ENCODE data around the gene UBN1.

Gene UBN1

GRCh38 chr16:4888428-4889135 is 41.3 kb downstream of the UBN1 start:
- TF ChIP-seq RARB (CRISPR knock-in tag; IDR thresholded peaks at IDR 0.05) = no peak
- TF ChIP-seq, protein P1, sequence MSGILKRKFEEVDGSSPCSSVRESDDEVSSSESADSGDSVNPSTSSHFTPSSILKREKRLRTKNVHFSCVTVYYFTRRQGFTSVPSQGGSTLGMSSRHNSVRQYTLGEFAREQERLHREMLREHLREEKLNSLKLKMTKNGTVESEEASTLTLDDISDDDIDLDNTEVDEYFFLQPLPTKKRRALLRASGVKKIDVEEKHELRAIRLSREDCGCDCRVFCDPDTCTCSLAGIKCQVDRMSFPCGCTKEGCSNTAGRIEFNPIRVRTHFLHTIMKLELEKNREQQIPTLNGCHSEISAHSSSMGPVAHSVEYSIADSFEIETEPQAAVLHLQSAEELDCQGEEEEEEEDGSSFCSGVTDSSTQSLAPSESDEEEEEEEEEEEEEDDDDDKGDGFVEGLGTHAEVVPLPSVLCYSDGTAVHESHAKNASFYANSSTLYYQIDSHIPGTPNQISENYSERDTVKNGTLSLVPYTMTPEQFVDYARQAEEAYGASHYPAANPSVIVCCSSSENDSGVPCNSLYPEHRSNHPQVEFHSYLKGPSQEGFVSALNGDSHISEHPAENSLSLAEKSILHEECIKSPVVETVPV (CRISPR knock-in tag; IDR thresholded peaks at IDR 0.05) = no peak
- TF ChIP-seq TSHZ2 (CRISPR knock-in tag; IDR thresholded peaks at IDR 0.05) = no peak
- no peak for ATAC-seq

DNA sequence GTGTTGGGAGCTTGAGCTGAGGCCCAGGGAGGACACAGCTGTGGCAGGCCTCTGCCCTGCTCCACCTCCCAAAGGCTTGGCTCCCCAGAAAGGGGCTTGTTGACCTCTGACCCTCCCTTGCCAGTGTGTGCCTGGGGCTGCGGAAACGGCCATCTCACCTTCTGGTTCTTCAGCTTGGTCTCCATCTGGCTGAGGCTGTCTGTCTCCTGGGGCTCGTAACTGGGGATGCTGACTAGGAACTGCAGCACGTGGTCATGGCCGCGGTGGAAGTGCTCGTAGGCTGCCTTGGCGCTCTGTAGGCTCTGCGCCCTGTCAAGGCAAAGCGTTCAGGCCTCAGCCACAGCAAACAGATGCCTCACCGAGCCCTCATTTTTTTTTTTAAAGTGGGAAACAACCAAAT is 42.7 kb downstream of the UBN1 start:
- no peak for TF ChIP-seq ZNF70 (CRISPR knock-in tag; IDR thresholded peaks at IDR 0.05)
- TF ChIP-seq, protein P2, sequence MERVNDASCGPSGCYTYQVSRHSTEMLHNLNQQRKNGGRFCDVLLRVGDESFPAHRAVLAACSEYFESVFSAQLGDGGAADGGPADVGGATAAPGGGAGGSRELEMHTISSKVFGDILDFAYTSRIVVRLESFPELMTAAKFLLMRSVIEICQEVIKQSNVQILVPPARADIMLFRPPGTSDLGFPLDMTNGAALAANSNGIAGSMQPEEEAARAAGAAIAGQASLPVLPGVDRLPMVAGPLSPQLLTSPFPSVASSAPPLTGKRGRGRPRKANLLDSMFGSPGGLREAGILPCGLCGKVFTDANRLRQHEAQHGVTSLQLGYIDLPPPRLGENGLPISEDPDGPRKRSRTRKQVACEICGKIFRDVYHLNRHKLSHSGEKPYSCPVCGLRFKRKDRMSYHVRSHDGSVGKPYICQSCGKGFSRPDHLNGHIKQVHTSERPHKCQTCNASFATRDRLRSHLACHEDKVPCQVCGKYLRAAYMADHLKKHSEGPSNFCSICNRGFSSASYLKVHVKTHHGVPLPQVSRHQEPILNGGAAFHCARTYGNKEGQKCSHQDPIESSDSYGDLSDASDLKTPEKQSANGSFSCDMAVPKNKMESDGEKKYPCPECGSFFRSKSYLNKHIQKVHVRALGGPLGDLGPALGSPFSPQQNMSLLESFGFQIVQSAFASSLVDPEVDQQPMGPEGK (CRISPR knock-in tag; IDR thresholded peaks at IDR 0.05; ENCODE audit: borderline replicate concordance) = no peak
- TF ChIP-seq BACH2 (CRISPR knock-in tag; IDR thresholded peaks at IDR 0.05; ENCODE audit: borderline replicate concordance) = no peak
- no peak for TF ChIP-seq ESRRG (CRISPR knock-in tag; IDR thresholded peaks at IDR 0.05)
- TF ChIP-seq SNAI2 (CRISPR knock-in tag; IDR thresholded peaks at IDR 0.05) = no peak
- TF ChIP-seq ISL1 (CRISPR knock-in tag; IDR thresholded peaks at IDR 0.05) = no peak
- TF ChIP-seq ZNF565 (CRISPR knock-in tag; conservative IDR thresholded peaks at IDR 0.05; ENCODE audit: low read depth) = no peak
- TF ChIP-seq CSDC2 (CRISPR knock-in tag; IDR thresholded peaks at IDR 0.05) = no peak
- no peak for TF ChIP-seq TOX (CRISPR knock-in tag; IDR thresholded peaks at IDR 0.05; ENCODE audit: borderline replicate concordance)
- TF ChIP-seq RARB (CRISPR knock-in tag; IDR thresholded peaks at IDR 0.05) = no peak
- no peak for TF ChIP-seq ZFP3 (CRISPR knock-in tag; IDR thresholded peaks at IDR 0.05)
- no peak for TF ChIP-seq ZNF8 (CRISPR knock-in tag; IDR thresholded peaks at IDR 0.05)
- TF ChIP-seq, protein P1 (CRISPR knock-in tag; IDR thresholded peaks at IDR 0.05) = no peak
- no peak for ATAC-seq

DNA sequence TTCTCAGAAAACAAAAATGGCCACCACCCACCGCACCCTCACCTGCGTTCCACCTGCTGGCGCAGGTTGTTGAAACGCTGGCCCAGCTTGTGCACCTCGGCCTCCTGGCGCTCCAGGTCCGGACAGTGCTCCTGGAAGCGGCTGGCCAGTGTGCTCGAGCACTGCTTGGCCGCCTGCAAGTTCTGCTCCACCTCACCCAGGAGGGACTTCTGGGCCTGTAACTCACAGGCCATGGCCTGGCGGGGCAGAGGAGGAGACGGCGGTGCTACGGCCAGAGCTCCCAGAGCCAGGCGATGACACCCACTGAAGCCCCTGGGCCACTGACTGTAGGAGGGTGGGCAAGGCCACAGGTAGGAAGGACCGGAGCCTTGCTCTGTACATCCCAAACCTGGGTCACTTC is 43.4 kb downstream of the UBN1 start:
- no peak for ATAC-seq
- TF ChIP-seq POU6F1 (CRISPR knock-in tag; IDR thresholded peaks at IDR 0.05; ENCODE audit: borderline replicate concordance, low read depth) = no peak
- no peak for TF ChIP-seq TSHZ2 (CRISPR knock-in tag; IDR thresholded peaks at IDR 0.05)
- TF ChIP-seq BACH2 (CRISPR knock-in tag; IDR thresholded peaks at IDR 0.05; ENCODE audit: borderline replicate concordance) = no peak
- no peak for TF ChIP-seq CSDC2 (CRISPR knock-in tag; IDR thresholded peaks at IDR 0.05)
- TF ChIP-seq OSR1 (CRISPR knock-in tag; IDR thresholded peaks at IDR 0.05) = no peak
- no peak for TF ChIP-seq ZFP30 (CRISPR knock-in tag; IDR thresholded peaks at IDR 0.05)
- TF ChIP-seq GLIS3 (CRISPR knock-in tag; IDR thresholded peaks at IDR 0.05) = no peak
- no peak for TF ChIP-seq ZNF8 (CRISPR knock-in tag; IDR thresholded peaks at IDR 0.05)
- TF ChIP-seq ESRRG (CRISPR knock-in tag; IDR thresholded peaks at IDR 0.05) = no peak
- TF ChIP-seq TCF4 (CRISPR knock-in tag; IDR thresholded peaks at IDR 0.05; ENCODE audit: borderline replicate concordance) = no peak
- TF ChIP-seq, protein P2 (CRISPR knock-in tag; IDR thresholded peaks at IDR 0.05; ENCODE audit: borderline replicate concordance) = no peak
- no peak for TF ChIP-seq CREB5 (CRISPR knock-in tag; IDR thresholded peaks at IDR 0.05; ENCODE audit: low read depth)
- TF ChIP-seq ZC3H10 (CRISPR knock-in tag; IDR thresholded peaks at IDR 0.05) = no peak
- no peak for TF ChIP-seq ARNTL (CRISPR knock-in tag; IDR thresholded peaks at IDR 0.05; ENCODE audit: borderline replicate concordance, low read depth)
